Measurements from ENCODE around the gene SCGB3A2. TPM values are rescaled to one million over a fixed set of nuclear protein-coding genes. Genes with fewer than 3 reads are reported as not detected.
"Not testable (repeated sequence)": the region's sequence is repeated elsewhere in the genome, so short reads cannot be mapped to it uniquely, and the experiment has no call there.

The SCGB3A2 gene
- total RNA-seq, 2 experiments from 2014 or later, result not detected

DNA sequence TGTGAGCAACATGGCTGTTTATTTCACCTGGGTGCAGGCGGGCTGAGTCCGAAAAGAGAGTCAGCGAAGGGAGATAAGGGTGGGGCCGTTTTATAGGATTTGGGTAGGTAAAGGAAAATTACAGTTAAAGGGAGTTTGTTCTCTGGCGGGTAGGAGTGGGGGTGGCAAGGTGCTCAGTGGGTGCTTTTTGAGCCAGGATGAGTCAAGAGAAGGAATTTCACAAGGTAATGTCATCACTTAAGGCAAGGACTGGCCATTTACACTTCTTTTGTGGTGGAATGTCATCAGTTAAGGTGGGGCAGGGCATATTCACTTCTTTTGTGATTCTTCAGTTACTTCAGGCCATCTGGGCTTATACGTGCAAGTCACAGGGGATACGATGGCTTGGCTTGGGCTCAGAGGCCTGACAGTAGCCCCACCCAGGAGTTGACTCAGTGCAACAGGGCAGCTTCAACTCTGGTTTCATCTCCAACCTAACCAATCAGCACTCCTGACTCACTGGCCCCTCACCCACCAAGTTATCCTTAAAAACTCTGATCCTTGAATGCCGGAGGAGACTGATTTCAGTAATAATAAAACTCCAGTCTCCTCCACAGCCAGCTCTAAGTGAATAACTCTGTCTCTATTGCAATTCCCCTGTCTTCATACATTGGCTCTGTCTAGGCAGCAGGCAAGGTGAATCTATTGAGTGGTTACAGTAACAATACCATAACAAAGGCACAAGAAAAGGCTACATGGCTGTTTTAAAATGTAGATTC lies 4.2 kb upstream of the SCGB3A2 start:
- not testable (repeated sequence) for H3K4me3 Mint-ChIP-seq

GRCh38 chr5:147874910-147875367 lies 3.6 kb upstream of the SCGB3A2 start:
- Mint-ChIP-seq H3K27me3 (no peaks in the 10 kb centered on the region), H3K4me3 (no peak overlapping the region), H3K4me1 (no peaks in the 10 kb centered on the region), H3K27ac (no peak overlapping the region), H3K9me3 (no peaks in the 10 kb centered on the region), H3K36me3 (no peaks in the 10 kb centered on the region)
- DNase-seq (no peak), ATAC-seq (ENCODE audit: low read depth) (no peak)
- POLR2A ChIA-PET, result no interaction called here

More for the DNA sequence above, 4.2 kb upstream of the SCGB3A2 start:
- H3K4me1 Mint-ChIP-seq; H3K27ac Mint-ChIP-seq; ATAC-seq (ENCODE audit: low read depth); H3K27me3 Mint-ChIP-seq; DNase-seq; H3K36me3 Mint-ChIP-seq; POLR2A ChIA-PET; H3K9me3 Mint-ChIP-seq: not testable (repeated sequence)

DNA sequence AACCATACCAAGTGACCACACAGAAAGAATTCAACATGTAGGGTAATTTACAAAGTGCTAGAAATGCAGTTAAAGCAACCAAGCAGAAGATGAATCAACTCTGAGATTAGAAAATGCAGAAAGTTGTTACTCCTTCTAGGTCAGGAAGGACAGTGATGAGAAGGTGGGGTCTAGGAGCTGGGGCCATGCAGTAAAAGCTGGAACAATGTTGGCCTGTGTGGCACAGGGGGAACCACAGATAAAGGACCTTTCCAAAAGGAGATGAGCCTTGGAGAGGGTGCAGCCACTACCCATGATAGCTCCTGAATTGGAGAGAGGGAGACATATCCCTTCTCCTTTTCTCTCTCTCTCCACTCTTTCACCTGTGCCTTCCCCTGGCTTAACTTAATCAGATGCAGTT lies 2.4 kb upstream of the SCGB3A2 start:
- no peaks in the 10 kb centered on the region for H3K4me1 Mint-ChIP-seq
- H3K27ac Mint-ChIP-seq, result no peak overlapping the region
- no peaks in the 10 kb centered on the region for H3K9me3 Mint-ChIP-seq
- POLR2A ChIA-PET, result no interaction called here
- no peak for DNase-seq
- H3K4me3 Mint-ChIP-seq, result no peak overlapping the region
- no peak for ATAC-seq (ENCODE audit: low read depth)
- H3K36me3 Mint-ChIP-seq, result no peaks in the 10 kb centered on the region
- no peaks in the 10 kb centered on the region for H3K27me3 Mint-ChIP-seq

GRCh38 chr5:147876626-147877025 lies 1.9 kb upstream of the SCGB3A2 start:
- Mint-ChIP-seq H3K27ac (no peak overlapping the region), H3K4me3 (no peak overlapping the region), H3K9me3 (no peaks in the 10 kb centered on the region), H3K36me3 (no peaks in the 10 kb centered on the region), H3K27me3 (no peaks in the 10 kb centered on the region), H3K4me1 (no peaks in the 10 kb centered on the region)
- POLR2A ChIA-PET, result no interaction called here
- DNase-seq, result no peak
- ATAC-seq (ENCODE audit: low read depth), result no peak

DNA sequence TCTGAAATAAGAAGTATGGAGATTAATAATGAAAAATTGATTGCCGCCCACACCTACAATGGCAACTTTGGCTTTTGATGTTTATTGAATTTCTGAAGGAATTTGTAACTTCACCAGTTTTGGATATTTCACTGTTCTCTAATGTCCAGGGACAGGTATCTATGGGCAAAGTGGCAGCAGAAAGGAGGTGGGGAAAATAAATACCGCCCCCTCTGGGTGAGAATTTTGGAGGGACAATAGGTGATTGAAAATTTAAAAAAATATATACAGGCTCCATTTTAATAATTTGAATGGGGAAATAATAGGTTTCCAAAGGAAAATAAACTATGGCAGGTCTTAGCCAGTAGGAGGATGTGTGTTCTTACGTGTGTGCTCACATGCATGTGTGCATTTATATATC lies 1.3 kb downstream of the SCGB3A2 start:
- no peaks in the 10 kb centered on the region for H3K4me1 Mint-ChIP-seq
- H3K27me3 Mint-ChIP-seq, result peaks cover 2% of the 10 kb centered on the region
- ATAC-seq (ENCODE audit: low read depth), result no peak
- no peak for DNase-seq
- H3K4me3 Mint-ChIP-seq, result no peak overlapping the region
- H3K36me3 Mint-ChIP-seq, result no peaks in the 10 kb centered on the region
- POLR2A ChIA-PET, result no interaction called here
- H3K27ac Mint-ChIP-seq, result no peak overlapping the region
- no peaks in the 10 kb centered on the region for H3K9me3 Mint-ChIP-seq

- no peak for DNase-seq
- no peak overlapping the region for H3K27ac Mint-ChIP-seq
- H3K36me3 Mint-ChIP-seq, result no peaks in the 10 kb centered on the region
- H3K4me1 Mint-ChIP-seq, result no peaks in the 10 kb centered on the region
- H3K27me3 Mint-ChIP-seq, result peaks cover 2% of the 10 kb centered on the region
- no peaks in the 10 kb centered on the region for H3K9me3 Mint-ChIP-seq
- ATAC-seq (ENCODE audit: low read depth), result no peak
- no peak overlapping the region for H3K4me3 Mint-ChIP-seq
- POLR2A ChIA-PET, result no interaction called here
Observed at GRCh38 chr5:147880487-147880886, 2.0 kb downstream of the SCGB3A2 start.

- H3K36me3 Mint-ChIP-seq, result no peaks in the 10 kb centered on the region
Observed at GRCh38 chr5:147882586-147883313, 4.2 kb downstream of the SCGB3A2 start.

GRCh38 chr5:147887026-147887627 lies 8.6 kb downstream of the SCGB3A2 start:
- ATAC-seq (ENCODE audit: low read depth) (no peak), DNase-seq (no peak)
- Mint-ChIP-seq H3K27ac (no peak overlapping the region), H3K4me1 (no peaks in the 10 kb centered on the region), H3K4me3 (no peak overlapping the region), H3K9me3 (no peaks in the 10 kb centered on the region), H3K27me3 (peaks cover 4% of the 10 kb centered on the region), H3K36me3 (no peaks in the 10 kb centered on the region)
- POLR2A ChIA-PET, result no interaction called here

More at GRCh38 chr5:147882586-147883313, 4.2 kb downstream of the SCGB3A2 start:
- DNase-seq, result no peak
- Mint-ChIP-seq H3K9me3 (no peaks in the 10 kb centered on the region), H3K27ac (no peak overlapping the region), H3K27me3 (peaks cover 2% of the 10 kb centered on the region), H3K4me1 (no peaks in the 10 kb centered on the region), H3K4me3 (no peak overlapping the region)
- no peak for ATAC-seq (ENCODE audit: low read depth)
- POLR2A ChIA-PET, result no interaction called here

DNA sequence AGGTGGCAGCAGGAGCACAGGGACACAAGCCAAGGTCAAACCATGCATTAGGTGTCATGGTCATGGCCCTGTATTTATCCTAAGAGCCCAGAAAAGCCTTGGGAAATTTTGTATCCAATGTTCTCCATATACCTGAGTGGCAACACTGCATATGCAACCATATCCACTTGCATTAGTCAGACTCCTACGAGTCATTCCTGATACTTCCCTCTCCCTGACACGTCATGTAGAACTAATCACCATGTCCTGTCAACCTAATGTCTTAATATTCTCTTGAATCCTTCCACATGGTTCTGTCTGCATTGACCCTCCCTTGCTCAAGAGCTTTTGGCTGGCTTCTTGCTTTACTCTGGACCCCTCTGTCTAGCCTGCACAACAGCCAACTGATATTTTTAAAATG lies 9.4 kb downstream of the SCGB3A2 start:
- Mint-ChIP-seq H3K9me3 (no peaks in the 10 kb centered on the region), H3K27me3 (peaks cover 5% of the 10 kb centered on the region), H3K36me3 (no peaks in the 10 kb centered on the region), H3K27ac (no peak overlapping the region), H3K4me3 (no peak overlapping the region), H3K4me1 (no peaks in the 10 kb centered on the region)
- DNase-seq, result no peak
- POLR2A ChIA-PET, result no interaction called here
- ATAC-seq (ENCODE audit: low read depth), result no peak

GRCh38 chr5:147892696-147893296 lies 14.3 kb downstream of the SCGB3A2 start:
- Mint-ChIP-seq H3K4me1 (no peaks in the 10 kb centered on the region), H3K9me3 (no peaks in the 10 kb centered on the region), H3K36me3 (no peaks in the 10 kb centered on the region), H3K4me3 (no peak overlapping the region), H3K27me3 (peaks cover 3% of the 10 kb centered on the region), H3K27ac (no peak overlapping the region)
- ATAC-seq (ENCODE audit: low read depth), result no peak
- POLR2A ChIA-PET, result no interaction called here
- DNase-seq, result no peak

- no peaks in the 10 kb centered on the region for H3K36me3 Mint-ChIP-seq
- DNase-seq (no peak), ATAC-seq (ENCODE audit: low read depth) (no peak)
- POLR2A ChIA-PET, result no interaction called here
- H3K4me1 Mint-ChIP-seq, result no peaks in the 10 kb centered on the region
- H3K27me3 Mint-ChIP-seq, result peaks cover 2% of the 10 kb centered on the region
- no peaks in the 10 kb centered on the region for H3K9me3 Mint-ChIP-seq
- H3K4me3 Mint-ChIP-seq, result no peak overlapping the region
- no peak overlapping the region for H3K27ac Mint-ChIP-seq
Observed at GRCh38 chr5:147893820-147894219, 15.3 kb downstream of the SCGB3A2 start.

DNA sequence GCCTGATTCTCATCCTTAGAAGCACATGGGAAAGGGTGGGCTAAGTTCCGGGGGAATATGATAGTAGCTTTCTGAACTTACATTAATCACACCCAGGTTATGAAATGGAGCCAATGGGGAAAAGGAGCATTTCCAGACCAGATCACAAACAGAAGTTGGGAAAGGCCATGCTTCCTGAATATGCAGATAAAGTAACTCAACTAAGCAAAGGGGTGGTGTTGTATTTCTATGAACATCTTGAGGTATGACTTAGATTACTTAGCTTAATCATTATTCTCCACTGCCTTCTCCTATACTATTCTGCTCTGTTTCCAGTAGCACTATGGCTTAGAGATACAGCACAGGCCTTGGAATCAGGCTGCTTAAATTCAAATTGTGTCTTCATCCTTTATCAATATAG lies 17.4 kb downstream of the SCGB3A2 start:
- POLR2A ChIA-PET, result no interaction called here
- Mint-ChIP-seq H3K27ac (no peak overlapping the region), H3K4me3 (no peak overlapping the region), H3K4me1 (no peaks in the 10 kb centered on the region), H3K27me3 (peaks cover 2% of the 10 kb centered on the region), H3K9me3 (no peaks in the 10 kb centered on the region), H3K36me3 (no peaks in the 10 kb centered on the region)
- DNase-seq, result no peak
- no peak for ATAC-seq (ENCODE audit: low read depth)

DNA sequence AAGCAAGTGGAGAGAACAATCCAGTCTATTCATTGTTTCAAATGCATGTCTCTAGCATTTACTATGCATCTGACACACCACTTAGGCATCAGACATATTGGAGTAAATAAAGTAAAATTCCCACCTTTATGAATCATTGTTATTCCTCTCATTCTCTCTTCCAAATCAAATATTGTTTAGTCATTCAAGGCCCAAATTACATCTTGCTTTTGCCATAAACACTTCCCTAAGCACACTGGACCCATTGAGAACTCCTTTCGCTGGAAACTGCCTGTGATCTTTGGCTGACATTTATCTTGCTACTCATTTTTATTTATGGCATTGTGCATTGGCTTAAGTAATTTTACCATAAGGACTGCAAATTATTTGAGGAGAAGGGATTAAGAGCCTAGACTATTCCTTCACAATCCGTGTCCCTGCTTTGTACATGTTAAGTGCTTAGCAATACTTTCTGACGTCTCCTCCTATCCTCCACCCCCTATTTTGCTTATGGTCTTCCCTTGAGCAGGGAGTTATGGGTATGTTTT lies 20.4 kb downstream of the SCGB3A2 start:
- Mint-ChIP-seq H3K4me1 (no peaks in the 10 kb centered on the region), H3K27ac (no peak overlapping the region), H3K9me3 (no peaks in the 10 kb centered on the region), H3K36me3 (no peaks in the 10 kb centered on the region), H3K27me3 (no peaks in the 10 kb centered on the region), H3K4me3 (no peak overlapping the region)
- no peak for ATAC-seq (ENCODE audit: low read depth)
- POLR2A ChIA-PET, result no interaction called here
- DNase-seq, result no peak

All from activated naive CD8-positive, alpha-beta T cell treated with anti-CD3 and anti-CD28 coated beads, Interleukin-2, amount 10 ng/mL, durations not matched to agents 7 days and 5 days (primary cell).